NCI-H510A (cell line): ENCODE measurements around the gene CCDC116.
"Not testable (repeated sequence)": the region's sequence is repeated elsewhere in the genome, so short reads cannot be mapped to it uniquely, and the experiment has no call there.

Source experiments
- DNase-seq: peaks from one replicate; lab custom pipeline; 2025; lab: John Stamatoyannopoulos, UW

CCDC116 gene

GRCh38 chr22:21652010-21652546 is 19.5 kb downstream of the CCDC116 start:
- DNase-seq, result peak; percentile 62

DNA sequence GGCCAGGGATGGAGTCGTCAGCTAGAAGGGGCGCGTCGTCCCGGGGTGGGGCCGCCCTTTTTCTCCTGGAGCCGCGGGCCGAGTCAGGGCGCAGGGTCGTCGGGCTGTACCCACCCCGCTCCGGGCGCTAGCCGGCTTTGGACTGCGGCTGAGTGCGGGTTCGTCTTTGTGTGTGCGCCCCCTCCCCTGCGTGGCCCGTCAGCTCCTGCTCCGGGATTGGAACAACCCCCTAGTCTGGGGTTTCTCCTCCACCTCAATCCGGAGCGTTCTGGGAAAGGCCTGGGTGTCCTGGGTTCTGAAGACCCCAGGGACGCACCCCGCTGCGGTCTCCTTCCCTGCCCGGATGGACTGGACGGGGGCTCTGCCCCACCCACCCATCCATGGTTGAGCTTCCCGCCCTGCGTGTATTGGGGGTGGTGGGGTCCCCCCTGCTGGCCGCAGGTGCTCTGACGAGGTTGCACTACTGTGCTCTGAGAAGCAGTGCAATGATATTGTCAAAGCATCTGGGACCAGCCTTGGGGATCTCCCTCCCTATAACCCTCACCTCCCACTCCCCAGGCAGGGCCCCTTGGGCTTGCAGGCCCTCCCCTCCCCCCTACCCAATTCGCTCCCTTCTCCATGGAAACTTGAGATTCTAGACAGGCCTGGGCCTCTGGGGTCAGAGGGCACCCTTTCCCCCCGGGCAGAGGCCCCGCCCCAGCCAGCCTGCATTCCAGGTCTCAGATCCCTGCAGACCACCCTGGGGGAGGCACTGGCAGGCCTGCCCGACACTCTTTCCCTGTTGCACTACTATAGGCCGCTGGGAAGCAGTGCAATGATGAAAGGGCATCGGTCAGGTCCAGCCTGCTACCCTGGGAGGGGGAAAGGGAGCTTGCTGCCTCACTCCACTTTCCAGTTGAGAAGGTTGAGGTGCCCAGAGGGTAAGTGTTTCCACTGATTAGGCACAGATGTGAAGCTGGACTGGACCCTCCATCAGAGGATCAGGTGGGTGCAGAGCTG is 20.3 kb downstream of the CCDC116 start:
- DNase-seq, result no peak

- no peak for DNase-seq
Measured at GRCh38 chr22:21657020-21657359, 24.4 kb downstream of the CCDC116 start.

- peak; percentile 69 for DNase-seq
Measured at GRCh38 chr22:21657360-21658032, 24.9 kb downstream of the CCDC116 start.

DNA sequence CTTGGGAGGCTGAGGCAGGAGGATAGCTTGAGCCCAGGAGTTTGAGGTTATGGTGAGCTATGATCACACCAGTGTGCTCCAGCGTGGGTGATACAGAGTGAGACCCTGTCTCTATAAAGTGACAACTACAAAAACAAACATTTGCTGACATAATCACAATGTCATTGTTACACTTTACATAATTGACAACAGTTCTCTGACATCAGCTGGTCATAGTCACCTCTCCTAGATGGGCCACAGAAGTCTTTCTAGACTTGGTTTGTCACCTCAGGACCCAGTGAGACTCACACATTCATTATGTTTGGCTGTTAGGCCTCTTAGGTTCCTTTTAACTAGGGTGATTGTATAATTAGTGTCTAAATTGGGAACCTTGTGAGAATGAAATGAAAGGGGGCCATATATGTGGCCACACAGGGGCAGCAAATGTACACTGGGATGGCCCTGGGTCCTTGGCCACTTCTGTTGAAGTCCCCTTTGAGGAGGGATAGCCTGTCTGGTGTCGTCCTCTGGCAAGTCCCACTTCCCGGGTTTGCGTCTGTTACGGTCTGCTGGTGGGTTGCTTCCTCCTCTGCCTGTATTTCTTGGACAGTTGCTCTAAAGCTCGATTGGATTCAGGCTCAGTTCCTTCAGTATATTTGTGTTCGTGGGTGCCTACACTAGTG is 27.4 kb downstream of the CCDC116 start:
- DNase-seq, result no peak

DNA sequence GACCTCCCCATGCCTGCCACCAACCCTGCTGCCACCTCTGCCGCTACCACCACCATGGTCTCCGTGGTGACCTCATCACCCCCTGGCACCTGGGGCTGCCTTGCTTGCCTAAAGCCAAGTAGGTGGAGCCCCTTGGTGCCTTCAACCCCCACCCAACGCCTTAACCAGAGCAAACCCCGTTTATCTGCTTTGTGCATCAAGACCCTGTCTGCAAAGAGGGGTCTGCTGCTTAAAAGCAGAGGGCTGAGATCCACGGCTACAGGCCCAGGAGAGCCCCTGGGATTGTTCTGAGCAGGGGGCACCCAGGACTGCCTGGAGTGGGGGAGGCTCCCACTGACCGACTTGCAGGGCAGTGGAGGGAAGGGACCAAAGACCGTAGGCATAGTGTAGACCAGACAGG is 28.3 kb downstream of the CCDC116 start:
- DNase-seq, result no peak

GRCh38 chr22:21661991-21662390 is 29.4 kb downstream of the CCDC116 start:
- DNase-seq, result no peak

DNA sequence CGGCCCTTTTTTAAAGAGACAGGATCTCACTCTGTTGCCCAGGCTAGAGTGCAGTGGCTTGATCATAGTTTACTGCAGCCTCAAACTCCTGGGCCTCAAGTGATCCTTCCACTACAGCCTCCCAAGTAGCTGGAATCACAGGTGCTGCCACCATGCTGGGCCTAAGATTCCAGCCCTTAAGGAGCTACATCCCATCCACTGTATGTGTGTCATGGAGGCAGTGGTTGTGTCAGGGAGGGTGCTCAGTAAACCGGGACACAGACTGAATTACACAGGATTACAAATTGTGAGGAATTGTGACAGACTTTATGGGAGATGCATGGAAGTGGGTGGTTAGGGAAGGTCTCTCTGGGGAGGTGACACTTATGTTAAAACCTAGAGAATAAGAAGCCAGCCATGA is 31.2 kb downstream of the CCDC116 start:
- no peak for DNase-seq

DNA sequence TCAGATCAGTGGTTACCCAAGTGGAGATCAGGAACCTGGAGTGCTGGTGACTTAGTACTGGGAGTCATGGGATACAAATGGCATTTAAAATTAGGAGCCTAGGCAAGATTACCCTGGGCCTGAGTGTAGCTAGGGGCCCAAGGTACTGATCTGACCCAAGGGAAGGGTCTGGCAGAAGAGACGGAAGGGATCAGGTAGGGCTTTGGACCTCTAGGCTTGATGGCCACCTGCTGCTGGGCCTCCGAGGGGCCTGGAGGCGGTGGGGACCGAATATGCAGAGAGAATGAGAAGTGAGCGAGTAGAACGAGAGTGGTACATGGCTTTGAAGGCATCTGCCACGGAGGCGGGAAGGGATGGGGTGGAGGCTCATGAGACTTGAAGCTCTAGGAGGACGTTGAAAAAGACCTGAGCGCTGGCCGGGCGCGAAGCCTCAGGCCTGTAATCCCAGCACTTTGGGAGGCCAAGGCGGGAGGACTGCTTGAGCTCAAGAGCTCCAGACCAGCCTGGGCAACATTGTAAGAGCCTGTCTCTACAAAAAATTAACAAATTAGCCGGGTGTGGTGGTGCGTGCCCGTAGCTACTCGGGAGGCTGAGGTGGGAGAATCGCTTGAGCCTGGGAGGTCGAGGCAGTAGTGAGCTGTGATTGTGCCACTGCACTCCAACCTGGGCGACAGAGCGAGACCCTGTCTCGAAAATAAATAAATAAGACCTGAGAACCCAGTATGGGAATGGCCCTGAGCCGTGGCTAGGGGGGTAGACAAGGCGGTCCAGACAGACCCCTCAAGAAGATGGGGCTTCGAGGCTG is 32.7 kb downstream of the CCDC116 start:
- DNase-seq, result no peak

GRCh38 chr22:21666786-21667185 is 34.2 kb downstream of the CCDC116 start:
- no peak for DNase-seq

DNA sequence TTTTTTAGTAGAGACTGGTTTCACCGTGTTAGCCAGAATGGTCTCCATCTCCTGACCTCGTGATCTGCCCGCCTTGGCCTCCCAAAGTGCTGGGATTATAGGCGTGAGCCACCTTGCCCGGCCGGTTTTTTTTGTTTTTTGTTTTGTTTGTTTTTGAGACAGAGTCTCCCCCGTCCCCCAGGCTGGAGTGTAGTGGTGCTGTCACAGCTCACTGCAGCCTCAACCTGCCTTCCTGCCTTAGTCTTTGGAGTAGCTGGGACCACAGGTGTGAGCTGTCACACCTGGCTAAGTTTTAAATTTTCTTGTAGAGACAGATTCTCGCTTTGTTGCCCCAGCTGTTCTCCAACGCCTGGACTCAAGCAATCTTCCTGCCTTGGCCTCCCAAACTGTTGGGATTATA is 36.5 kb downstream of the CCDC116 start:
- DNase-seq, result peak; percentile 52

- DNase-seq, result no peak
Measured at GRCh38 chr22:21672107-21672629, 39.6 kb downstream of the CCDC116 start.

DNA sequence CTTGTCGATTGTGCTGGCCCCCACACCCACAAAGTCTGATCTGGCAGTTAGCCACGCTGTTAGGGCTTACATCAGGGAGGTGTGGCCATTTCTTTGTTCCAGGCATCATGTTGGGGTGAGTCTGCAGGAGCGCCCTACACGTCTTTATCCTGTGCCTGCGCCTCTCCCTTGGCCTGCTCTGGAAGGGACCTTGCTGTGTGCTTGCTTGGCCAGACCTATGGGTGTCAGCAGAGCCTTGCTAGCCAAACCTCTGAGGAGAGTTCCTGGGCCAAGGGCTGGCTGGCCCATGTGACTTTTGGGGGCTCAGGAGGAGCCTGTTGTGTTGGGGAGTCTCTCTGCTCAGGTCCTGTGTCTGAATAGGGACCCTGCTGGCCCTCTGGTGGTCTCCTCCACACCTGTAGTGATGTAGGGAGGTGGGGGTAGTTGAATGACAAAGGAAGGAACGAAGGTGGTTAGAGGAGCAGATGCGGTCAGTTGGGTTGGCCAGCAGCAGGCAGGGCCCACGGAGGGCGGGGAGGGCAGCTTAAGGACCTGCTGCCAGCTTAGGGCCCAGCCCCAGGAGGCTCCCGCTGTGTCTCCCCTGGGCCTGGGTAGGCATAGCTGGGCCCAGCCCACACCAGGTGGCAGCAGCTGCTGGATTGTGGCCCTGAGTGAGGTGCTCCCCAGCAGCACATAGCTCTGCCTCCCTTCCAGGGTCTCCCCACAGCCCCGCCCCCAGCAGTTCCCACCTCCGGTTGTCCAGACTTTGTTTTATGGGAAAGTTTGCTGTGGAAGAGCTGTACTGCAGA is 41.2 kb downstream of the CCDC116 start:
- no peak for DNase-seq

- no peak for DNase-seq
Measured at GRCh38 chr22:21674638-21675245, 42.2 kb downstream of the CCDC116 start.

- DNase-seq, result no peak
Measured at GRCh38 chr22:21677606-21678443, 45.3 kb downstream of the CCDC116 start.

DNA sequence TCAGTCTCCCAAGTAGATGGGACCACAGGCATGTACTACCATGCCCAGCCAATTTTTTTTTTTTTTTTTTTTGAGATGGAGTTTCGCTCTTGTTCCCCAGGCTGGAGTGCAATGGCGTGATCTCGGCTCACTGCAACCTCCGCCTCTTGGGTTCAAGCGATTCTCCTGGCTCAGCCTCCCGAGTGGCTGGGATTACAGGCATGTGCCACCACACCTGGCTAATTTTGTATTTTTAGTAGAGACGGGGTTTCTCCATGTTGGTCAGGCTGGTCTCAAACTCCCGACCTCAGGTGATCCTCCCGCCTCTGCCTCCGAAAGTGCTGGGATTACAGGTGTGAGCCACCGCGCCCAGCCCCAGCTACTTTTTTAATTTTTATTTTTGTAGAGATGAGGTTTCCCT is 46.3 kb downstream of the CCDC116 start:
- DNase-seq, result not testable (repeated sequence)

DNA sequence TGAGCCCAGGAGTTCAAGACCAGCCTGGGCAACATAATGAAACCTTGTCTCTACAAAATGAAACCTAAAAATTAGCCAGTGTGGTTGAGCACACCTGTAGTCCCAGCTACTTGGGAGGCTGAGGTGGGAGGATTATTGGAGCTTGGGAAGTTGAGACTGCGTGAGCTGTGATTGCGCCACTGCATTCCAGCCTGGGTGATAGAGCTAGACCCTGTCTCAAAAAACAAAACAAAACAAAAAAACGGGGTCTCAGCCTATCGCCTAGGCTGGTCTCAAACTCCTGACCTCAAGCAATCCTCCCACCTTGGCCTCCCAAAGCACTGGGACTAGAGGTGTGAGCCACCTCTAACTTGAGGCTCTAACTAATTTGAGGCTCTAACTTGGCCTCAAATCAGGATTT is 46.8 kb downstream of the CCDC116 start:
- no peak for DNase-seq

GRCh38 chr22:21680830-21681565 is 48.4 kb downstream of the CCDC116 start:
- DNase-seq, result no peak
